ENCODE data around the gene LRRC8D. TPM values are rescaled to one million over a fixed set of nuclear protein-coding genes. Genes with fewer than 3 reads are reported as not detected.

Gene LRRC8D
- polyA plus RNA-seq, 3 donors: 28.0 to 43.8 (median 42.9) TPM

DNA sequence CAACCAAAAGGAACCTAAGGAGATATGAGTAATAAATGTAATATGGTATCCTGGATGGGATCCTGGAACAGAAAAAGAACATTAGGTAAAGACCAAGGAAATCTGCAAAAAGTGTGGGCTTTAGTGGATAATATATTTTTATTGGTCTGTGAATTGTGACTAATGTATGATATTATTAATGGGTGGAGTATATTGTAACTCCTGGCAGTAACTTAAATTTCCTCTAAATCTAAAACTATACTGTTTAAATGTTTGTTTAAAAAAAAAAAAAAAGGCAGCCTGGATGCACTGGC lies 68.4 kb downstream of the LRRC8D start:
- H3K9me3 Mint-ChIP-seq: no peaks in the 10 kb centered on the region
- H3K27ac Mint-ChIP-seq: peak overlapping the region in 2 of 7 donors; percentile 27 to 75
- H3K36me3 Mint-ChIP-seq: peaks cover 25 to 30% of the 10 kb centered on the region in 2 donors

DNA sequence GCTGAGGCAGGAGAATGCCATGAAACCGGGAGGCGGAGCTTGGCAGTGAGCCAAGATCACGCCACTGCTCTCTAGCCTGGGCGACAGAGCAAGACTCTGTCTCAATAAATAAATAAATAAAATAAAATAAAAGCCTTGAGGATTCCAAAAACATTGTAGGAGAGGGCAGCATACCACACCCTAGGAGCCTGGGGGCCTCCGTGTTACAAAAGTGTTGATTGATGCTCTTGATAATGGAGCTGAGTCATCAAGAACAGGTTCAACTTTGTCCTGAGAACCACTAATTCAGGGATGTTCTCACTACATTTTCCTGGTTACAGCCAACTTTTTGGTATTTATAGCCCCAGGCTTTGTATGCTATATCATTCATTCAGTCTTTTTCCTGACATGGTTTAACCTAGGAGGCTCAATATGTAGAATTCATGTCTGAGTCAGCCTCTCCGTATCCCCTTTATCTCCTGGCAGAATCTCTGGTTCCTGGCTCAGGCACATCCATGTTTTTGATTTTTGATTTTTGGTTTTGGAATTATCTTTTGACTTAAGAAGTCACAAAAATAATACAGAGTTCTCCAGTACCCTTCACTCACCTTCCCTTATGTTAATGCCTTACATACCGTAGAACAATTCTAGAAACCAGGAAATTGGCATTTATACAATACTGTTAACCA lies 69.4 kb downstream of the LRRC8D start:
- Mint-ChIP-seq H3K27me3 (ENCODE audit: low read depth in 3 of 3) (no peaks in the 10 kb centered on the region), H3K36me3 (peaks cover 21 to 27% of the 10 kb centered on the region in 2 donors), H3K4me1 (peaks cover 33% of the 10 kb centered on the region), H3K9me3 (no peaks in the 10 kb centered on the region), H3K27ac (peak overlapping the region; percentile 54 to 87 (median 79)), H3K4me3 (no peak overlapping the region)
- H3K4me2 ChIP-seq (replicated peaks; ENCODE audit: extremely low read depth, low read length, poor library complexity, severe bottlenecking): peak overlapping the region; percentile 10
- H3K4me3 ChIP-seq (replicated peaks in 1 of 3; ENCODE audit: low read depth in 2 of 3, low read length in 3 of 3): no peak overlapping the region
- peaks cover 100% of the 10 kb centered on the region for H4K20me1 ChIP-seq (ENCODE audit: insufficient read depth, low read length)
- TF ChIP-seq, protein P1, sequence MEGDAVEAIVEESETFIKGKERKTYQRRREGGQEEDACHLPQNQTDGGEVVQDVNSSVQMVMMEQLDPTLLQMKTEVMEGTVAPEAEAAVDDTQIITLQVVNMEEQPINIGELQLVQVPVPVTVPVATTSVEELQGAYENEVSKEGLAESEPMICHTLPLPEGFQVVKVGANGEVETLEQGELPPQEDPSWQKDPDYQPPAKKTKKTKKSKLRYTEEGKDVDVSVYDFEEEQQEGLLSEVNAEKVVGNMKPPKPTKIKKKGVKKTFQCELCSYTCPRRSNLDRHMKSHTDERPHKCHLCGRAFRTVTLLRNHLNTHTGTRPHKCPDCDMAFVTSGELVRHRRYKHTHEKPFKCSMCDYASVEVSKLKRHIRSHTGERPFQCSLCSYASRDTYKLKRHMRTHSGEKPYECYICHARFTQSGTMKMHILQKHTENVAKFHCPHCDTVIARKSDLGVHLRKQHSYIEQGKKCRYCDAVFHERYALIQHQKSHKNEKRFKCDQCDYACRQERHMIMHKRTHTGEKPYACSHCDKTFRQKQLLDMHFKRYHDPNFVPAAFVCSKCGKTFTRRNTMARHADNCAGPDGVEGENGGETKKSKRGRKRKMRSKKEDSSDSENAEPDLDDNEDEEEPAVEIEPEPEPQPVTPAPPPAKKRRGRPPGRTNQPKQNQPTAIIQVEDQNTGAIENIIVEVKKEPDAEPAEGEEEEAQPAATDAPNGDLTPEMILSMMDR (IDR thresholded peaks at IDR 0.05): no peak
- peaks cover 12 to 21% of the 10 kb centered on the region in 2 donors for H3K4me1 ChIP-seq (ENCODE audit: control insufficient read depth in 1 of 2, insufficient read depth in 2 of 2, low read length in 2 of 2)
- no peak overlapping the region for H2AFZ ChIP-seq (ENCODE audit: insufficient read depth, low read depth, low read length, poor library complexity, severe bottlenecking)
- no peaks in the 10 kb centered on the region for H3K27me3 ChIP-seq (ENCODE audit: control insufficient read depth in 2 of 2, insufficient read depth in 2 of 2, low read length in 2 of 2)
- H3K27ac ChIP-seq (ENCODE audit: low read depth in 1 of 2, low read length in 2 of 2): peak overlapping the region; percentile 14 to 56
- peaks cover 10 to 46% of the 10 kb centered on the region in 2 donors for H3K36me3 ChIP-seq (replicated peaks in 1 of 2; ENCODE audit: control insufficient read depth in 1 of 2, insufficient read depth in 2 of 2, low read length in 2 of 2)
- H3K9ac ChIP-seq (ENCODE audit: insufficient read depth, low read length, poor library complexity, severe bottlenecking): no peak overlapping the region
- H3K9me3 ChIP-seq (replicated peaks in 1 of 2; ENCODE audit: control insufficient read depth in 1 of 2, insufficient read depth in 1 of 2, low read length in 2 of 2): no peaks in the 10 kb centered on the region
- intact Hi-C loops (cut with micrococcal nuclease): no loop called here
- DNase-seq: peak in 1 of 3 donors; percentile 10
- peaks cover 100% of the 10 kb centered on the region for H3K79me2 ChIP-seq (ENCODE audit: insufficient read depth, low read length)
- WGBS (ENCODE audit: insufficient coverage): 71% methylated on average over 1 of the region's 7 CpGs

More for the DNA sequence above, 68.4 kb downstream of the LRRC8D start:
- Histone ChIP-seq H3K9me3 (replicated peaks in 1 of 2; ENCODE audit: control insufficient read depth in 1 of 2, insufficient read depth in 1 of 2, low read length in 2 of 2) (no peaks in the 10 kb centered on the region), H3K9ac (ENCODE audit: insufficient read depth, low read length, poor library complexity, severe bottlenecking) (no peak overlapping the region), H3K4me1 (ENCODE audit: control insufficient read depth in 1 of 2, insufficient read depth in 2 of 2, low read length in 2 of 2) (peaks cover 12 to 21% of the 10 kb centered on the region in 2 donors), H4K20me1 (ENCODE audit: insufficient read depth, low read length) (peaks cover 100% of the 10 kb centered on the region), H2AFZ (ENCODE audit: insufficient read depth, low read depth, low read length, poor library complexity, severe bottlenecking) (no peak overlapping the region), H3K4me3 (replicated peaks in 1 of 3; ENCODE audit: low read depth in 2 of 3, low read length in 3 of 3) (no peak overlapping the region), H3K27me3 (ENCODE audit: control insufficient read depth in 2 of 2, insufficient read depth in 2 of 2, low read length in 2 of 2) (no peaks in the 10 kb centered on the region), H3K27ac (ENCODE audit: low read depth in 1 of 2, low read length in 2 of 2) (peak overlapping the region in 1 of 2 donors; percentile 56), H3K79me2 (ENCODE audit: insufficient read depth, low read length) (peaks cover 100% of the 10 kb centered on the region), H3K36me3 (replicated peaks in 1 of 2; ENCODE audit: control insufficient read depth in 1 of 2, insufficient read depth in 2 of 2, low read length in 2 of 2) (peaks cover 10 to 47% of the 10 kb centered on the region in 2 donors), H3K4me2 (replicated peaks; ENCODE audit: extremely low read depth, low read length, poor library complexity, severe bottlenecking) (no peak overlapping the region)
- TF ChIP-seq, protein P1 (IDR thresholded peaks at IDR 0.05): no peak
- no peak overlapping the region for H3K4me3 Mint-ChIP-seq
- peaks cover 35% of the 10 kb centered on the region for H3K4me1 Mint-ChIP-seq
- intact Hi-C loops (cut with micrococcal nuclease): no loop called here
- DNase-seq: no peak
- no peaks in the 10 kb centered on the region for H3K27me3 Mint-ChIP-seq (ENCODE audit: low read depth in 3 of 3)
